ENCODE data around the gene FAM107B.
A peak's percentile ranks its signal among the peaks of the same experiment; 100 is the strongest.

The FAM107B gene

DNA sequence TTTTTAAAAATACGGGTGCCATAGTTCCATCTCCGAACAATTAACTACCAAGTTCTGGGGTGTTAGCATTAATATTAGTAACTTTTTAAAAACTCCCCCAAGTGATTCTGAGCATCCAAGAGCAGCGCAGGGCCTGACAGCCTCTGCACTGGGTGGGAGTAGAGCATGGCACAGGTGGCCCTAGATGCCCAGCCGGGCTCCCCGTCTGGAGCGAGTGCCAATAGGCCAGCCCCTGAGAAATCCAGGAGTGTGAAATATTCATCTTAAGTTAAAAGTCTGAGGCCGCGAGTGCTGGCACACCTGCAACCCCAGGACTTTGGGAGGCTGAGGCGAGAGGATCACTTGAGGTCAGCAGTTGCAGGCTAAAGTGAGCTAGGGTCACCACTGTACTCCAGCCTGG lies 16.2 kb downstream of the FAM107B start:
- Mint-ChIP-seq H3K4me1 (peaks cover 12% of the 10 kb centered on the region), H3K36me3 (ENCODE audit: low read depth) (peaks cover 4% of the 10 kb centered on the region), H3K9me3 (peaks cover 9% of the 10 kb centered on the region), H3K27me3 (ENCODE audit: low read depth, poor library complexity) (no peaks in the 10 kb centered on the region), H3K4me3 (no peak overlapping the region), H3K27ac (no peak overlapping the region)
- DNase-seq: no peak
- TF ChIP-seq, protein P1, sequence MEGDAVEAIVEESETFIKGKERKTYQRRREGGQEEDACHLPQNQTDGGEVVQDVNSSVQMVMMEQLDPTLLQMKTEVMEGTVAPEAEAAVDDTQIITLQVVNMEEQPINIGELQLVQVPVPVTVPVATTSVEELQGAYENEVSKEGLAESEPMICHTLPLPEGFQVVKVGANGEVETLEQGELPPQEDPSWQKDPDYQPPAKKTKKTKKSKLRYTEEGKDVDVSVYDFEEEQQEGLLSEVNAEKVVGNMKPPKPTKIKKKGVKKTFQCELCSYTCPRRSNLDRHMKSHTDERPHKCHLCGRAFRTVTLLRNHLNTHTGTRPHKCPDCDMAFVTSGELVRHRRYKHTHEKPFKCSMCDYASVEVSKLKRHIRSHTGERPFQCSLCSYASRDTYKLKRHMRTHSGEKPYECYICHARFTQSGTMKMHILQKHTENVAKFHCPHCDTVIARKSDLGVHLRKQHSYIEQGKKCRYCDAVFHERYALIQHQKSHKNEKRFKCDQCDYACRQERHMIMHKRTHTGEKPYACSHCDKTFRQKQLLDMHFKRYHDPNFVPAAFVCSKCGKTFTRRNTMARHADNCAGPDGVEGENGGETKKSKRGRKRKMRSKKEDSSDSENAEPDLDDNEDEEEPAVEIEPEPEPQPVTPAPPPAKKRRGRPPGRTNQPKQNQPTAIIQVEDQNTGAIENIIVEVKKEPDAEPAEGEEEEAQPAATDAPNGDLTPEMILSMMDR (IDR thresholded peaks at IDR 0.05): no peak

DNA sequence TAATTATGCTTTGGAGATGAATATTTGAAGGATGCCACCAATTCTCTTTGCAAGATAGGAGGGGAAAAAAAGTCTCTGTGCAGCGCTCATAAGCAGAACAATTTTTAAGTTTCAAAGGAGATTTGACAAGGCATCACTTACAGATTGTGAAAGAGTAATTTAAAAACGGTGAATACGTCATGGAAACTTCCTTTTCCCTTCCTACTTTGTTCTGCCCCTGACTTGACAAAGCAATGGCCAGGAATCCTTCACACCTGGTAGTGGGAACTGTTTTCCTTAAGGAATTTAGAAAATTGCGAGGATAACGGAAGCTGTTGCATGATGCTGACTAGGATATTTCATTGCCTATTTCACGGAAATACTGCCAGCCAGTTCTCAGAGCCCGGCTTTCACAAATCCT lies 16.7 kb downstream of the FAM107B start:
- Mint-ChIP-seq H3K4me3 (no peak overlapping the region), H3K9me3 (peaks cover 9% of the 10 kb centered on the region), H3K4me1 (peaks cover 16% of the 10 kb centered on the region), H3K27ac (no peak overlapping the region), H3K27me3 (ENCODE audit: low read depth, poor library complexity) (no peaks in the 10 kb centered on the region), H3K36me3 (ENCODE audit: low read depth) (peaks cover 4% of the 10 kb centered on the region)
- TF ChIP-seq, protein P1 (IDR thresholded peaks at IDR 0.05): no peak
- no peak for DNase-seq

DNA sequence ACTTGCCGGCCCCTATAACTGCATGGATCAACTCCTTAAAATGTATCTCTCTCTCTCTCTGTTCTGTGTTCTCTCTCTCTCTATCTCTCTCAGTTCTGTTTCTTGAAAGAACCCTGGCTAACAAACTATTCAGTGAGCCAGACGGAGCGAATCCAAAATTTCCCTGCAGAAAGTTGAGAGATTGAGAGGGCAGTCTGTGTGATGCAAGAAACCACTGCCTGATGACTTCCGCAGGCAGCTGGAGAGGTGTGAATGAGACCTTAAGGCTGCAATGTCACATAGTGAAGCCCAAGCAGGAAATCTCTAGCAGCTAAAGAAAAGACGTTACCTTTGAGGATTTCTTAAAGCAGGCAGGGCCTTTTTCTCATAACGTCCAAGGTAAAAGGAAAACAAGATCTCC lies 17.3 kb downstream of the FAM107B start:
- Mint-ChIP-seq H3K27ac (no peak overlapping the region), H3K36me3 (ENCODE audit: low read depth) (peaks cover 4% of the 10 kb centered on the region)
- TF ChIP-seq, protein P1 (IDR thresholded peaks at IDR 0.05): no peak

DNA sequence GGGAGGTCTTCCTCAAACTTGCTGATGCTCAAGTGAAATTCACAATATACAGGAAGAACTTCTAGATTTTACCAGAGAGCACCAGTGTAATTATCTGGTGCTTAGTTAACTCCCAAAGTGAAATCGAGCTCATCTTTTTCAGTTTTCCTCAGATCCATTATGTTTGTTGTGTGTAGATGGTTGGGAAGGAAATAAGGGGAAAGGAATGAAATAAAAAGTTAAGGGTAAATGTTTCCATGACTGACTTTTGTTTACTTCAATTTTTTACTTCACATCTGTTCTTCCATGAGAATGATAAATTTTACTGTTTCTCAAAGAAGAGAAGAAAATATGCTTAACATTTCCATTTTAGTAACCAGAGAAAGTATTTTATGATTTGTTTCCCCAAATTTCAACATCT lies 21.3 kb downstream of the FAM107B start:
- TF ChIP-seq, protein P1 (IDR thresholded peaks at IDR 0.05): no peak
- peak overlapping the region; percentile 55 for H3K27ac Mint-ChIP-seq
- H3K36me3 Mint-ChIP-seq (ENCODE audit: low read depth): peaks cover 4% of the 10 kb centered on the region
- no peak for DNase-seq
- no peak overlapping the region for H3K4me3 Mint-ChIP-seq
- H3K27me3 Mint-ChIP-seq (ENCODE audit: low read depth, poor library complexity): peaks cover 2% of the 10 kb centered on the region
- peaks cover 9% of the 10 kb centered on the region for H3K9me3 Mint-ChIP-seq
- peaks cover 43% of the 10 kb centered on the region for H3K4me1 Mint-ChIP-seq

More for the DNA sequence above, 17.3 kb downstream of the FAM107B start:
- DNase-seq: no peak
- Mint-ChIP-seq H3K27me3 (ENCODE audit: low read depth, poor library complexity) (no peaks in the 10 kb centered on the region), H3K4me1 (peaks cover 17% of the 10 kb centered on the region), H3K9me3 (peaks cover 9% of the 10 kb centered on the region), H3K4me3 (no peak overlapping the region)

DNA sequence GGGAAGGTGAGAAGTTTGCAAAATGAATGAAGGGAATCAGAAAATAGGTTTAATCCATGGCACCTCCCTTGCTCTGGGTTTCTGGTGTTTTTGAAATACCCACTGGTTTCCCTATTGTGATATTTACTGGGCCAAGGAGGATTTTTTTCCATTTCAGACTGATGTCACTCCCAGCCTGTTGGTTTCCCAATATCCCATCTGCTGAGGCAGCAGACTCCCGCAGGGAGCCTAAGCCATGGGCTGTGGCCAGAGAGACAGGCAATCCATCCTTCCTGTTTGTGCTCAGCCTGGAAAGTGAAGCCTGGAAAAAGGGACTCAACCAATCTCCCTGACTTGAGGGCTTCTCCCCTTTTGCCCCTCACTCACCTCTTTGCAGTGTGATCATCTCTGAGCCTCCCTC lies 22.8 kb downstream of the FAM107B start:
- peaks cover 4% of the 10 kb centered on the region for H3K36me3 Mint-ChIP-seq (ENCODE audit: low read depth)
- H3K9me3 Mint-ChIP-seq: peaks cover 10% of the 10 kb centered on the region
- no peak for DNase-seq
- H3K27me3 Mint-ChIP-seq (ENCODE audit: low read depth, poor library complexity): peaks cover 2% of the 10 kb centered on the region
- peak overlapping the region; percentile 95 for H3K27ac Mint-ChIP-seq
- TF ChIP-seq, protein P1 (IDR thresholded peaks at IDR 0.05): no peak
- no peak overlapping the region for H3K4me3 Mint-ChIP-seq
- H3K4me1 Mint-ChIP-seq: peaks cover 45% of the 10 kb centered on the region

DNA sequence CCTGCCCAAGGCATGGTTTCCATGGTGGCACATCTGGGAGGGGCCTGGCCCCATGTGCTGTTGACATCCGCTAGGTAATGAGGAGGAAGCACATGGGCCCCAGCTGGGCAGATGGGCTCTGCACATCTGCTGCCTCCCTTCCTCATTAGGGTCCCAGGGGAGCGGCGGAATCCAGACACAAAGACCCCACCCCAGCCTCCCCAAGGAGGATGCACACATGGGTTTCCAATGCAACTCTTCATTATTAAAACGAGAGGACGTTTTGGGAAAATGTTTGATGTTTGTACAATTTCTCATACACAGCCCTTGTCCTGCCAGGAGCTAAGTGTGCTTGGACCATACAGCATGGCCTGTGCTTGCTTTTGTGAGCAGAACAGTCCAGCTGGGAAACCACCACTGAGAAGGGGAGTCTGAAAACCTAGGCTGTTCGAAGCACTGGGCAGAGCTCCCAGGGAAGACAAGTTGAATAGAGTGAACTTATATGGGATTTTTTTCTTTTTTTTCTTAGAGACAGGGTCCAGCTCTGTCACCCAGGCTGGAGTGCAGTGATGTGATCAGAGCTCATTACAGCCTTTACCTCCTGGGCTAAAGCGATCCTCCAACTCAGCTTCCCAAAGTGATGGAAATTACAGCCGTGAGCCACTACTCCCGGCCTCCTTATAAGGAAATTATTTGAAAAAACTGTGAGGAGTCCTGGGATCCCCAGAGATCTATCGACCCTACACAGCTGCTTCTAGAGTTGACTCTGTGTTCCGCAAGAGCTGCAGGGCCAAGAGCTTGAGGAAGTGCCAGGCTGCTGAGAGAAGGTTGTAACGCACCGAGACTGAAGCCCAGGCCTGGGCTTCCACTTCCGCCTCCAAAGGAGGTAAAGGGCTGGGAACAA lies 23.4 kb downstream of the FAM107B start:
- TF ChIP-seq, protein P1 (IDR thresholded peaks at IDR 0.05): no peak
- Mint-ChIP-seq H3K27ac (peak overlapping the region; percentile 95), H3K4me1 (peaks cover 45% of the 10 kb centered on the region), H3K4me3 (no peak overlapping the region), H3K27me3 (ENCODE audit: low read depth, poor library complexity) (peaks cover 2% of the 10 kb centered on the region), H3K9me3 (peaks cover 11% of the 10 kb centered on the region), H3K36me3 (ENCODE audit: low read depth) (no peaks in the 10 kb centered on the region)
- peak; percentile 10 for DNase-seq
